ENCODE data around the gene AGAP1. TPM values are rescaled to one million over a fixed set of nuclear protein-coding genes. Genes with fewer than 3 reads are reported as not detected.
A peak's percentile ranks its signal among the peaks of the same experiment; 100 is the strongest.

Gene AGAP1
- total and polyA plus RNA-seq, 2 donors from 2014 or later = 8.1 to 44.5 TPM

DNA sequence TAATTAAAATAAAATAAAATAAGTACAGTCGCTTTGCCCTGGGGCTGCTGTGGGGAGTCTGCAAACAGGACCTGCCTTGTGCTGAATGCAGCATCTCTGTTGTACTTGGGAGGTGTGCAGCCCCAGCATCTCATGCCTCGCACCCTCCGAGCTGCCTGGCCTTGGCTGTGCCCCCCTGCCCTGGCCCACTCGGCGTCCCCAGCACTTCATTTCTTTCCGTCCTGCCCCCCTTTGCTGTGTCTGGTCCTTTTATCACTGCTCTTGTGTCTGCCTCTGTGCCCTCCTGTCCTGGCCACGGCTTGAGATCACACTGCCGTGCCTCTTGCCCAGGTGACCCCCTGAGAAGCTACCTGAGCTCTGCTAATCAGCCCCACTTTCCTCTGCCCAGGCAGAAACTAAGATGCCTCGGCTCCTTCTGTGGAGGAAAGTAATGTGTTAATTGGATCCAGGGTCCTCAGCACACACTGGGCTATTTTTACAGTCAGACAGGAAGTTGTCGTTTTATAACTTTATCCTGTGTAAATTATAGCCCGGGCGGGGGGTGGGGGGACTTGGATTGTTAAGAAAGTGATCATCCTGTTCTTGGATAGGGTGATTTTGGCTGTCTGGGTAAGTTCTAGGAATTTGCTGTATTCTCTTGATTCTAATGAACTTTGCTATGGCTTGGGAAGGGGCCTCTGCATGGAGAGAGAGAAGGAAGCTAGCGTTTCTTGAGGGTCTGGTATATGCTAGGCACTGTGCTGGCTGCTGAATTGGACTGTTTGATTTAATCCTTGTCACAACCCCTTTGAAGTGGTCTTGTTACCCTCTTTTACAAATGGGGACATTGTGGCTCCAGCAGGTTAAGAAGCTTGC lies 69.4 kb downstream of the AGAP1 start:
- no peak for FAIRE-seq
- intact Hi-C loops (cut with DNase I) = no loop called here
- Histone ChIP-seq H3K27me3 (ENCODE audit: control insufficient read depth, insufficient read depth, low read length) (no peaks in the 10 kb centered on the region), H3K36me3 (ENCODE audit: control insufficient read depth in 2 of 3, insufficient read depth in 3 of 3, low read length in 3 of 3) (no peaks in the 10 kb centered on the region), H3K27ac (ENCODE audit: low read depth in 2 of 2, low read length in 2 of 2) (peak overlapping the region in 1 of 2 donors; percentile 33), H3K9ac (ENCODE audit: low read length in 3 of 3) (no peak overlapping the region), H3K9me3 (ENCODE audit: control insufficient read depth in 2 of 3, insufficient read depth in 1 of 3, low read length in 3 of 3) (peaks cover 0 to 1% (median 0%) of the 10 kb centered on the region in 3 donors), H3K4me3 (ENCODE audit: low read length in 3 of 3) (no peak overlapping the region), H3K4me1 (ENCODE audit: control insufficient read depth in 2 of 3, insufficient read depth in 2 of 3, low read depth in 1 of 3, low read length in 3 of 3) (peaks cover 0 to 22% (median 14%) of the 10 kb centered on the region in 3 donors)
- DNase-seq = peak in 4 of 5 donors; percentile 19 to 78 (median 48)
- TF ChIP-seq, protein P1, sequence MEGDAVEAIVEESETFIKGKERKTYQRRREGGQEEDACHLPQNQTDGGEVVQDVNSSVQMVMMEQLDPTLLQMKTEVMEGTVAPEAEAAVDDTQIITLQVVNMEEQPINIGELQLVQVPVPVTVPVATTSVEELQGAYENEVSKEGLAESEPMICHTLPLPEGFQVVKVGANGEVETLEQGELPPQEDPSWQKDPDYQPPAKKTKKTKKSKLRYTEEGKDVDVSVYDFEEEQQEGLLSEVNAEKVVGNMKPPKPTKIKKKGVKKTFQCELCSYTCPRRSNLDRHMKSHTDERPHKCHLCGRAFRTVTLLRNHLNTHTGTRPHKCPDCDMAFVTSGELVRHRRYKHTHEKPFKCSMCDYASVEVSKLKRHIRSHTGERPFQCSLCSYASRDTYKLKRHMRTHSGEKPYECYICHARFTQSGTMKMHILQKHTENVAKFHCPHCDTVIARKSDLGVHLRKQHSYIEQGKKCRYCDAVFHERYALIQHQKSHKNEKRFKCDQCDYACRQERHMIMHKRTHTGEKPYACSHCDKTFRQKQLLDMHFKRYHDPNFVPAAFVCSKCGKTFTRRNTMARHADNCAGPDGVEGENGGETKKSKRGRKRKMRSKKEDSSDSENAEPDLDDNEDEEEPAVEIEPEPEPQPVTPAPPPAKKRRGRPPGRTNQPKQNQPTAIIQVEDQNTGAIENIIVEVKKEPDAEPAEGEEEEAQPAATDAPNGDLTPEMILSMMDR (IDR thresholded peaks at IDR 0.05; ENCODE audit: borderline replicate concordance, extremely low read depth, insufficient read depth) = no peak

DNA sequence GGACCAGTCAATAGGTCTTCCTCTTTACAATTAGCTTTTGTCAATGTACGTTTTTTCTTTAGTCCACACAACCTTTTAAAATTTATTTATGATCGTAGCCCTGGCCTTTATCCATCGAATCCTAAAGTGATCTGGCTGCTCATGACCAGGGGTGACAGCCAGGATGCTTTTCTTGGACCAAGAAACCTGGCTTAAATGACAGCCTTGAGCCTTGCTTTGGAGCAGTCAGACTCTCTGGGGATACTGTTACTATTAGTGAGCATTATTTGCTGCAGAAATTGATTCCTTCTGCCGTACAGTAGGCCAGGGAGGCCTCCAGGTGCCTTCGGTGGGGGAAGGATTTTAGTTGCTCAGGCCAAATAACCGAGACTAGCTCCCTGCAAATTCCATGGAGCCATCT lies 70.2 kb downstream of the AGAP1 start:
- Histone ChIP-seq H3K27me3 (ENCODE audit: control insufficient read depth, insufficient read depth, low read length) (no peaks in the 10 kb centered on the region), H3K4me1 (ENCODE audit: control insufficient read depth in 2 of 3, insufficient read depth in 2 of 3, low read depth in 1 of 3, low read length in 3 of 3) (peaks cover 0 to 22% (median 14%) of the 10 kb centered on the region in 3 donors), H3K36me3 (ENCODE audit: control insufficient read depth in 2 of 3, insufficient read depth in 3 of 3, low read length in 3 of 3) (peaks cover 0 to 3% (median 0%) of the 10 kb centered on the region in 3 donors), H3K4me3 (ENCODE audit: low read length in 3 of 3) (no peak overlapping the region), H3K27ac (ENCODE audit: low read depth in 2 of 2, low read length in 2 of 2) (no peak overlapping the region), H3K9me3 (ENCODE audit: control insufficient read depth in 2 of 3, insufficient read depth in 1 of 3, low read length in 3 of 3) (peaks cover 0 to 7% (median 0%) of the 10 kb centered on the region in 3 donors), H3K9ac (ENCODE audit: low read length in 3 of 3) (no peak overlapping the region)
- no peak for FAIRE-seq
- DNase-seq = peak in 2 of 5 donors; percentile 2 to 43
- TF ChIP-seq, protein P1 (IDR thresholded peaks at IDR 0.05; ENCODE audit: borderline replicate concordance, extremely low read depth, insufficient read depth) = no peak
- intact Hi-C loops (cut with DNase I) = no loop called here

- no peaks in the 10 kb centered on the region for H3K27me3 ChIP-seq (ENCODE audit: control insufficient read depth, insufficient read depth, low read length)
- H3K9me3 ChIP-seq (ENCODE audit: control insufficient read depth in 2 of 3, insufficient read depth in 1 of 3, low read length in 3 of 3) = peaks cover 0 to 7% (median 0%) of the 10 kb centered on the region in 3 donors
- FAIRE-seq = no peak
- H3K36me3 ChIP-seq (ENCODE audit: control insufficient read depth in 2 of 3, insufficient read depth in 3 of 3, low read length in 3 of 3) = peaks cover 0 to 3% (median 0%) of the 10 kb centered on the region in 3 donors
- H3K4me3 ChIP-seq (ENCODE audit: low read length in 3 of 3) = no peak overlapping the region
- no peak overlapping the region for H3K27ac ChIP-seq (ENCODE audit: low read depth in 2 of 2, low read length in 2 of 2)
- DNase-seq = peak in 1 of 5 donors; percentile 71
- intact Hi-C loops (cut with DNase I) = no loop called here
- no peak overlapping the region for H3K9ac ChIP-seq (ENCODE audit: low read length in 3 of 3)
- peaks cover 0 to 23% (median 23%) of the 10 kb centered on the region in 3 donors for H3K4me1 ChIP-seq (ENCODE audit: control insufficient read depth in 2 of 3, insufficient read depth in 2 of 3, low read depth in 1 of 3, low read length in 3 of 3)
- TF ChIP-seq, protein P1 (IDR thresholded peaks at IDR 0.05; ENCODE audit: borderline replicate concordance, extremely low read depth, insufficient read depth) = no peak
Observed at GRCh38 chr2:235564884-235565530, 71.2 kb downstream of the AGAP1 start.

Data from kidney (tissue), 14 donors.